Stimulated activated CD8-positive, alpha-beta memory T cell treated with anti-CD3 and anti-CD28 coated beads, Interleukin-4, amount 100 ng/mL, for 1 hour (primary cell): ENCODE results near the gene SYDE2.
A peak's percentile ranks its signal among the peaks of the same experiment; 100 is the strongest.

Source experiments
- DNase-seq, 2 donors: peaks; one replicate each; pipeline ENCODE4 v3.0.0-alpha.2; 2020; ENCODE audit warnings: low read depth in 2 of 2, low spot score in 1 of 2

SYDE2 gene

DNA sequence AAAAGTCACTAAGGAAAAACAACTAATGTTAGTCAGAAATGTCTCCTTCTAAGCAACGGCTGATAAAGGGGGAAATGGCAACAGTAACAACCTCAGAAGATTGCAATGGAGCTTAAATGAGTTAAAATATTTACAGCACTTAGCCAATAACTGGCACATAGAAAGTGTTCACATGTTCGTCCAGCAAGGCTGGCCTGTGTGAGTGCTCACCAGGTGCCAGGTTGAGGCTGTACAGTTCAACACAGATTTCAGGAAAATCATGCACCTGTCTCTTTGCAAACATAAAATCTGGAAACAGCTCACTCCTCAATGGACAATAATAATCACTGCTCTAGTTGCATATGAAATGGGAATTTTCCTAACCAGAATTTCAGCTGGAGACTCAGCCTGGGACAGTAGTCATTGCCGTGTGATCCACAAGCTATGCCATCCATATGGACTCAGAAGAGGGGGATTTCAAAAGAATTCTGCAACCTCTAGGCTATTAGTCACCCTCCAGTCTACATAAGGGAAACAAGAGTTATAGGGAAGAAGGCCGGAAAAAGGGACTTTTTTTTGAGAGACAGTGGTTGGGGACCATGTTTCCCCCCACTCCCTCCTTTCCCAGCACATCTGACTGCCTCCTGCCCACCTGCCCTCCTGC lies 68.6 kb downstream of the SYDE2 start:
- no peak for DNase-seq

DNA sequence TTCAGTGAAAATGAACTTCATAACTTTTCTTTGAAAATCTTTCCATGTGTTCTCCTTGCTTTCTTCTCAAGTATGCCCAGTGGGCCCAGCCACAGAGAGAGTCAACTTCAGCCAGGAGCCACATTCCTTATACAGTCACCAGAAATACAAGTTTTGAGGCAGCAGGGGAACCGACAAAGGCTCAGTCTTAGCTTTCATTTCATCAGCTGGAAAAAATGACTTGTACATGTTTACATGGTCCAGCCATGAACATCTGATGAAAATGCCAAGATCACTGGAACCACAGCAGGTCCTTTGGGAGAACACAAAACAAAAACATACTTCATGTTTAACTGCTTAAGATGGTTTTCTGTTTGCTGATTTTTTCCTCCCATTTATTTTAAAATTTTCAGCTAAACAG lies 72.5 kb downstream of the SYDE2 start:
- no peak for DNase-seq

DNA sequence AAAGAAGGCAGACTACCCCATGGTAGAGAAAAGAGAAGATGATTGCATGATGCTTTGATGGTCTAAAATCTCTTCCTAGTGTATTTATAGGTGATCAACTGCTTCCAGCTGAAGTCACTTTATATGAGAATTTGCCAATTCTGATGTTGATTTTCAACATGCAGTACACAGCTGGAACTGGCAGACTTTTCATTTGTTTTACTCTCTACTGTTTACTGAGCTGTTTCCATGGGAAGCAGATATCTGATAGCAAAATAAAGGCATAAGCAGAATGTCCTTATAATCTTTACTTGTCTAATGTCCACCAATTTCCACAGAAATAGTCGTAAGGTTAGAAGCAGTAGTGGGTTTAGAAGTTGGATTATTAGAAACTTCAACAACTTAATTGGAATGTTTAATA lies 74.9 kb downstream of the SYDE2 start:
- no peak for DNase-seq

DNA sequence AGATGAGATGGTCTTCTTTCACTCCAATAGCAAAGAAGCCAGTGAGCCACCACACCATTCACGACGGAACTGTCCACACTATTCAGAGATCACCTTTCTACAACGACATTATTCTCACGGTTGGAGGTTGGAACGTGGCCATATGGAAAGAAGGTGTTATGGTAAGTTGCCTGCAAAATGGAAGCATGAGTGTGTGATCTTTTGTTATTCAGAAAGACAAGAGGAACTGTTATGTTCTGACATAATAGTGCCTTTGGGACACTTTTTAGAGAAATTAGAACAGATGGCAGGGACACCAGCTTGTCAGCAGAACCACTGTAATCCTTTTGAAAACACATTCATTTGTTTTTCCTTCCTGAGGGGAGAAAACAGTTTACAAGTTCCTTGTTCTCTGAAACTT lies 76.7 kb downstream of the SYDE2 start:
- DNase-seq, result no peak

DNA sequence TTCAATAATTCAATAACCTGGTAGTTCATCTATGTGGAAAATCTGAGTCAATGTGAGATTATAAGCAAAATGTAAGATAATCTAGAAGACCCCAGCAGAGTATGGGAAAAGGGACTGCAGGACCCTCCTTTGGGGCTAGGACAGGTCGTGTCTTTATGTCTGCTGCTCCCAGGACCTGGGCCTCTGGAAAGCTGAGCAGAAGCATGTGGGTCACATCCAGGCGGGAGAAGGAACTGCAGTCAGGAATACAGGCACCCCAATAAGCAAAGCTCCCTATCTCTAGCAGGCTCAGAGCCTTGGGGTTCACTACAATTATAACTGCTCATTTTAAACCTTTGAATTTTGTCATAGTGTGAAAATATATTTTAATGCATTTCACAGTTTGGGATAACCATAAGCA lies 78.6 kb downstream of the SYDE2 start:
- DNase-seq, result no peak

DNA sequence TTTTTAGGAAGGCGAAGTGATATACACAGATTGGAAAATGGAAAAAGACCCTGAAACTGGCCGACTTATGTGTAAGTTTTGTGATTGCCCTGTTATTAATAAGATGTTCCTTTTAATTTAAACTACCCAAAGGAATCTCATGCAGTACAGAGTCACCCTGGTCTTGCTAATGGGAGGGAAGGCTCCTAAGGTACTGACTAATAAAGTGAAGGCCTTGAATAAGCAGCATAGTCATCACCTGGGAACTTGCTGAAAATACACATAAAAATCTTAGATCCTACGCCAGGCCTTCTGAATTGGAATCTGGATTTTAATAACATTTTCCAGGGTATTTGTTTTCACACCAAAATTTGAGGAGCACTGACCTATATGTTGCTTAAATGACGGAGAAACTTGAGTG lies 79.1 kb downstream of the SYDE2 start:
- no peak for DNase-seq

DNA sequence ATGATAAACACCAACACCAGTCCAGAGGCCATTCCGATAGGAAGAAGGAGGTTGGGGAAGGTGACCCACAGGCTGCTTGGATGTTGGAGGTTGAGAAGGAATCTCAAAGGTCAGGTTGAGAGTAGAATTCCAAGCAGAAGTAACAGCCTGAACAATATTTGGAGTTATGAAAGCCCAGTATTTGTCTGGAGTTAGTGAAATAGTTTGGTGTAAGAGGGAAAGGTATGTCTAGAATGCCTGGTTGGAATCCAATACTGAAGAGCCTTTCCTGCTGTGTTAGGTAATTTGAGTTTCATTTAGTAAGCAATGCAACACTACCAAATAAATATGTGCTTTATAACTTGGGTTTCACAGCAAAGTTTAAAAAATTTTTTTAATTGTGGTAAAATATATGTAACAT lies 82.1 kb downstream of the SYDE2 start:
- no peak for DNase-seq

DNA sequence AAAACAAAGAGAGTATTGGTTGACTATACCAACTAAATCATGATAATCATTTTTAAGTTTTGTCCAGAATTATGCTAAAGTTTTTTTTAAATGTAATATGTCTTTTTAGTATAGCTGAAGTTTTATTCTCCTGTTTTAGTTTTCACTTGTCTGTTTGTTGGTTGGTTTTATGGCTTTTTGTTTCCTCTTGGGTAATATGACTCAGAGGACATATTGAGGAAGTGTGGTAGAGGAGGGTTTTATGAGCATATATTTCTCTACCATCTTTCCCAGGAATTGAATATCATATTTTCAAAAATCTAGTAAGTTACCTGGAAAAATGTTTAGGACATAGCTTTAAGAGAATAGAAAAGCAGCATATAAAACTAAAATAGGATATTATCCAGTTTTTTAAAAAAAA lies 84.0 kb downstream of the SYDE2 start:
- no peak for DNase-seq

DNA sequence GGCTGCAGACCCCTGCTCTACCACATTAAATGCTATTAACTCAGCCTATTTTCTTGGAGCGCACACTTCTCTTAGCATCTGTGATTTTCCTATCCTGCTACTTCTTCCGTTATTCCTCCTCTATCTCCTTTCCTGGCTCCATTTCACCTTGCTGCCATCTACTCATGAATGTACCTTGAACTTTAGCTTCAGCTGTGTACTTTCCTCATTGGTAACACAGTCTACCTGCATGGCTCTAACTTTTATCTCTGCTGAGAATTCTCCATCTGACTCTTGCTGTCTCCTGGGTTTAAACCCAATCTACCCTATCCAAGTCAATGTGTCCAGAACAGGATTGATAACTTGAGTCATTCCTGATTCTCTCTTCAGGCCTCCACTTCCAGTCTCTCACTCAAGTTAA lies 84.9 kb downstream of the SYDE2 start:
- DNase-seq, result no peak

DNA sequence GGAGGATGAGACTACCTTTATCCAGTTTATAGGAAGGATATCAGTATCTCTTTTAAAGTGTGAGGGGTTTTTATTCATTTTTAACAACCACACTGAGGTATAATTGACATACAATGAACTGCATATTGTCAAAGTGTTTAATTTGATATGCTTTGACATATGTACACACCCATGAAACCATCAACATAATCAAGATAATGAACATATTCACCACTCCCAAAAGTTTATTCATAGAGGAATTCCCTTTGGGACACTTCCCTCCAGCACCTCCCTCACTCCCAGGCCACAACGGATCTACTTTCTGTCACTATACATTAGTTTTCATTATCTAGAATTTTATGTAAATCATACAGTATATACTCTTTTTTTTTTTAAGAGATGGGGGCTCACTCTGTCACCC lies 89.1 kb downstream of the SYDE2 start:
- no peak for DNase-seq

DNA sequence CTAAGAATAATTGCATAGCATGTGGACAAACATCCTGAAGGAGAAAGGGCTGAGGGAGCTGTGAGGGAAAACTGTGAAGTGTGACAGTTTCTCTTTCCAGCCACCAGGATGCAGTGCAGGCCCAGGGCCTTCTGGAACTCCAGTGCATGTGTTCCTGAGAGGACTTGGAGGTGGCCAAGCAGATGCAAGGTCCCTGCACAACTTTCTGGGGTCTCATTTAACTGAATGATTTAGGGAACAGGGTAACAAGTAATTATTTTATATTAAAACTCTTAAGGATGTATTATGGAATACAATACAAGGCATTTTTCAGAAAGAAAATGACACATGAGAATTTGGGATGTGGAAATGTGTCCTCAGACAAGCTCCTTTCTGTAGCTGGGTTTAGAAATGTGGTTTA lies 91.3 kb downstream of the SYDE2 start:
- DNase-seq, result peak in 1 of 2 donors; percentile 3
